ENCODE measurements around the gene LGALS12.
"Not testable (repeated sequence)": the region's sequence is repeated elsewhere in the genome, so short reads cannot be mapped to it uniquely, and the experiment has no call there.

Gene LGALS12

DNA sequence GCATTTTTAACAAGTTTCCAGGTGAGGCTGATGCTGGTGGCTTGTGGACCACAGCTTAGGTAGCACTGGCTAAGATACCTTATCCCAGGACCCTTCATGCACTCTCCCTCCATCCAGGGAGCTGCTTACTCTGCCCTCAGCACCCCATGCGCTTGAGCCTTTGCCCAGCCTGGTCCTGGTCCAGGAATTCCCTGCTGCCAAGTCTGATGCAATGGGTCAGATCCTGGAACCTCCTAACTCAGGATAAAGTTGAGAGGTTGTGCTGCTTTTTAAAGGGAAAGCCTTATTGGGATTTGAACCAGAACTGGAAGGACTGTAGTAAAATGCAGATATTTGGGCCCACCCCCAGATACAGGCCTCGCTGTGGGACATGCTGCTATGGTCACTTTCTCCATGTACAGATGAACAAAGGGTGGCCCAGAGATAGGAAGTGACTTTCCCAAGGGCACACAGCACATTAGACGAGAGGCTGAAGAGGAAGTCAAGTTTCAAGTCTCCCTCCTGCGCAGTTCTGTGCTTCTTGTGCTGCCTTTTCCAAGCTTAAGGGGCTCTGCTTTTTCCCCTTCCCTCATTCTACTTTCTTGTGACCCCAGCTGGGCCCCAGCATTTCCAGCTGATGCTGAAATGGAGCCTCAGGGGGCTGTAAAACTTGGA, 824 bp upstream of the LGALS12 start:
- FAIRE-seq = no peak

DNA sequence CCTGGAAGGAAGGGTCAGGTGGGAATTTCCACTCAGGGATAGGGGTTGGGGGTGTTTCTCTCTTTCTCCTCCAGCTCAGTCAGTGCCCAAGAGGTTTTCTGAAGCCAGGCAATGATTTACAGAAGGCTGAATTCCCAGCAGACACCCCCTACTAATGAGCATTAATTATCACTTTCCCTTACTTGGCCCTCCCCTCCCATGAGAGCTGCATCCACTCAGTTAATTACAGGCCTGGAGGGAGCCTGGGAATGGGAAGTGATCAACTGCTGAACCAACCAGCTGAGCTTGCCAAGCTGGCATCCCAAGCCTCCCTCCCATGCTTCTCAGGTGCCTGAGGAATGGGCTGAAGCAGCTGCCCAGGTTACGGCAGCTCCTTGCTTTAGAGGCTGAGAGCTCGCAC, 992 bp downstream of the LGALS12 start:
- no peak for FAIRE-seq

DNA sequence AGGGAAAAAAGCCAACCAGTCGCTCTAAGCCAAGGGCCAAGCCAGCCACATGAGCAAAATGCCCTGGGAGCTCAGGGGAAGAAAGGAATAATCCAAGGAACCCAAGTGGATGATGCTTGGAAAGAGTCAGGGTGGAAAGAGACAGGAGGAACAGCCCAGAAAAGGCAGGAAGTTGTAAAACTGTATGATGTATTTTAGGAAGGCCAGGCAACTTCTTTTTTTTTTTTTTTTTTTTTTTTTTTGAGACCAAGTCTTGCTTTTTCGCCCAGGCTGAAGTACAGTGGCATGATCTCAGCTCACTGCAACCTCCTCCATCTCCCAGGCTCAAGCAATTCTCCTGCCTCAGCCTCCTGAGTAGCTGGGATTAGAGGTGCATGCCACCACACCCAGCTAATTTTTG, 1.6 kb downstream of the LGALS12 start:
- FAIRE-seq = no peak

DNA sequence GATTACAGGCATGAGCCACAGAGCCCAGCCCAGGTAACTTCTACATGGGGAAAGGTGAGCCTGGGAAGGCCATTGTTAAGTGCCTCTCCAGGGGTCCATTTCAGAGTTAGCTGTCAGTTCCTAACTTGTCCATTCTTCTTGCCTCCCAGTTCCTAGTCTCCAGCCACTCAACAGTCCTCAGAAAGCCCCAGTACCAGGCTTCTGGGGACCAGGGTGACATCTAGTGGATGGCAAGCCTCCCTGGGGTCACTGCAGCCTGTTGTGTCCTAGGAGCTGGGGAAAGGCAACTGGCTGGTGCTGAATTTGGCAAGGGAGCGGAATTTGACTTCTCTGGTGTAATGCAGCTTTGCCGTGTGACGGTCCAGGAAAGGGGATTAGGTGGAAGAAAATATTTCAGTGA, 2.1 kb downstream of the LGALS12 start:
- no peak for FAIRE-seq

DNA sequence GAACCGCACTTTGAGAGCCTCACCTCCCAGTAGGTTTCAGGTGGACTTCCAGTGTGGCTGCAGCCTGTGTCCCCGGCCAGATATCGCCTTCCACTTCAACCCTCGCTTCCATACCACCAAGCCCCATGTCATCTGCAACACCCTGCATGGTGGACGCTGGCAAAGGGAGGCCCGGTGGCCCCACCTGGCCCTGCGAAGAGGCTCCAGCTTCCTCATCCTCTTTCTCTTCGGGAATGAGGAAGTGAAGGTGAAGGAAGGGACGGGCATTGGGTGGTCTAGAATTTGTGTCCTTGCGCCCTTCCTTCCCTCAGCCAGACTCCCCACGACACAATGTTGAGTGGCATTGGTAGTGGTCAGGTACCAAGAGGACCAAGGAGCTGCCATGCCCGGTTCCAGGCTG, 2.9 kb downstream of the LGALS12 start:
- FAIRE-seq = no peak

DNA sequence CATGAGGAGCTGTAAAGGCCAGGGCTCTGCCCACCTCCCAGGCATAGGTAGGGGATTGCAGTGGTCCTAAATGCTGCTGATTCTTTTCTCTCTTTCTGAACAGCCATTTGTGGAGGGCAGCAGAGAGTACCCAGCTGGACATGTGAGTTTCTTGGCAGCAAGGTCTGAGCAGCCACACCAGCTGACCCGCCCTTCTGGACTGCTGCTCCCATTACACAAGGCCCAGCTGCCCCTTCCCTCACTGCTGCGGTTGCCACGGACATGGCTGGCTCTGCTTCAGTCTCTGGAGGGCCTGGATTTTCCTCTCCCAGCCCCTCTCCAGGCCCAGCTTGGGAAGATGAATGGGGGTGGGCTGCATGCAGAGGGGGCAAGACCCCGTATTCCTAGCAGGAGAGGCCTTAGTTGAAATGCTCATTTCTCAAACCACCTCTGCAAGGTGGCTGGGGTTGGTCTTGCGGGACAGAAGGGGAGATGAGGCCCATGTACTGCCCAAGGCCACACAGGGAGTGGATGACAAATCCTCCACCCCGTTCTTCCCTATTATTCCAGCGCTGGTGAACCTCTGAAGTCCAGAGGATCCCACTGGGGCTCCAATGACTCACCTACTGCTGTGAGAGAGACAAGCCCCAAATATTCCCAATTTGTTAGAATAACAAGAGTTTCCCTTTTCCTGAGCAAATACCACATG, 4.6 kb downstream of the LGALS12 start:
- no peak for FAIRE-seq

DNA sequence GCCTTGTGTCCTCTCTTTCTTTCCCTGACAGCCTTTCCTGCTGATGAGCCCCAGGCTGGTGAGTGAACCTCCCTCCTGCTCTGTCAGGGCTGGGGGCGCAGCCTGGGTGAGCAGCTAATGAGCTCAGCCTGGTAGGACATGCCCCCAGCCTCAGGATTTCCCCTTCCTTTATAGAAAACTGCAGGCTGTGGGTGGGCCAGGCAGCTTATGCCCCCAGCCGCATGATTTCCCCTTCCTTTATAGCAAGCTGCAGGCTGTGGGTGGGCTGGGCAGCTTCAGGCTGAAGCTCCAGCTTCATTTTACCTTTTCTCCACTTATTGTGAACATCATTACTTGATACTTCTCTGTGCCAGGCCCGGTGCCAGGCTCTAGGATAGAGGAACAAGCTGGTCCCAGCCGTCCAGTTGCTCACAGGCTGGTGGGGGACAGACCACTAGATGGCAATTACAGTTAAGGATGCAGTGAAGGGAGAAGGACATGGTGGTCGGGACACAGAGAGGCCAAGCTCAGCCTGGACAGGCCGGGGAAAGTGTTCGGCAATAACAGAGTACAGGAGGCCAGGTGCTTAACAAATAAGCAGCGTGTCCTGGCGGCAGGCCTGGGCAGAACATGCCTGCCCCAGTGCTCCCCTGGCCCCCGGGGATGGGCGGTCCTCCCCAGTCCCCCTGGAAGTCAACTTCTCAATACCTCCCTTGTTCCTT, 5.3 kb downstream of the LGALS12 start:
- FAIRE-seq = no peak

DNA sequence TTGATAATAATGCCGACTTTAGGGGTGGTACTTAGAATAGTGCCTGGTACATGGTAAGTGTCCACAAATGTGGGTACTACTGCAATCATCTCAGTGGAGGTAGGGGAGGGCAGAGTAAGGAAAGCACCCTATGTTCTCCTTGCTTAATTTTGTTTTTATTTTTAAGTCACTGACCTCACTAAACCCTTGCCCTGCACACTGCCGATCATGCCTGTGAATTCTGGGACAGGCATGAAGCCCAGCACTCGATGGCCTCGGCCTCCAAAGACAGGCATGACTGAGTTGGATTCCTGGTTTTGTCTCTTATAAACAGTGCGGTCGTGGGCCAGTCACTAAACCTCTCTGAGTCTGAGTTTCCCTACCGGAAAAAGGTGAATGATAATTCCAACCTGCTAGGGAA, 6.9 kb downstream of the LGALS12 start:
- no peak for FAIRE-seq

DNA sequence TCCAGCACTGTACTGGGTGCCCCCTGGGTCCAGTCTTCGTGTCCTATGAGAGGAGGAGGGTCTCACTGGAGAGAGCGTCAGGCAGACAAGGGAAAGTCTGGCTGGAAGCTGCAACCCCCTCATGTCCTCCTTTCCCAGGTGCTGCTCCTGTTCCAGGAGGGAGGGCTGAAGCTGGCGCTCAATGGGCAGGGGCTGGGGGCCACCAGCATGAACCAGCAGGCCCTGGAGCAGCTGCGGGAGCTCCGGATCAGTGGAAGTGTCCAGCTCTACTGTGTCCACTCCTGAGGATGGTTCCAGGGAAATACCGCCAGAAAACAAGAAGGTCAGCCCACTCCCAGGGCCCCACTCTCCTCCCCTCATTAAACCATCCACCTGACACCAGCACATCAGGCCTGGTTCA, 10.2 kb downstream of the LGALS12 start:
- no peak for FAIRE-seq

DNA sequence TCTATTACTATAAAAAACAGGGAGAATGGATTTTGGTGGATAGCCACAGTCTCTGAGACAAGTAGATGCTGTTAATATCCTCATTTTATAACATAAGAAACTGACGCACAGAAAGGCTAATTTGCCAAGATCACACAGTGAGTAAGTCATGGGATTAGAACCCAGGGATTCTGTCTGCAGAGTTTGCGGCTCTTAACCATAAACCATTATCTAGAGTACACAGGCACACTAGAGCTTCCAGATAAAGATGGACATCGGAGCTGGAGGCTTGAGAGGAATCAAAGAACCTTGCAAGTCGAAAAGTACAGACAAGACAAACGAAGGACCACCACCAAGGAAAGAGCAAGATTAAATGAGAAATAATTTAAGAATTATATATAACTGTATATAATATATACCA, 11.3 kb downstream of the LGALS12 start:
- FAIRE-seq = no peak

DNA sequence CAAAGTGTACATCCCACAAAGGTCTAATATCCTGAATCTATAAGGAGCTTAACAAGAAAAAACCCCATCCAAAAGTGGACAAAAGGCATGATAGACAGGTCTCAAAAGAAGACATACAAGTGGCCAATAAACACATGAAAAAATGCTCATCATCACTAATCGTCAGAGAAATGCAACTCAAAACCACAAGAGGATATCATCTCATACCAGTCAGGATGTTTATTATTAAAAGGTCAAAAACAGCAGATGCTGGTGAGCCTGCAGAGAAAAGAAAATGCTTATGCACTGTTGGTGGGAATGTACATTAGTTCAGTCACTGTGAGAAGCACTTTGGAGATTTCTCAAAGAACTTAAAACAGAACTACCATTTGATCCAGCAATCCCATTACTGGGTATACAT, 12.7 kb downstream of the LGALS12 start:
- FAIRE-seq = no peak

DNA sequence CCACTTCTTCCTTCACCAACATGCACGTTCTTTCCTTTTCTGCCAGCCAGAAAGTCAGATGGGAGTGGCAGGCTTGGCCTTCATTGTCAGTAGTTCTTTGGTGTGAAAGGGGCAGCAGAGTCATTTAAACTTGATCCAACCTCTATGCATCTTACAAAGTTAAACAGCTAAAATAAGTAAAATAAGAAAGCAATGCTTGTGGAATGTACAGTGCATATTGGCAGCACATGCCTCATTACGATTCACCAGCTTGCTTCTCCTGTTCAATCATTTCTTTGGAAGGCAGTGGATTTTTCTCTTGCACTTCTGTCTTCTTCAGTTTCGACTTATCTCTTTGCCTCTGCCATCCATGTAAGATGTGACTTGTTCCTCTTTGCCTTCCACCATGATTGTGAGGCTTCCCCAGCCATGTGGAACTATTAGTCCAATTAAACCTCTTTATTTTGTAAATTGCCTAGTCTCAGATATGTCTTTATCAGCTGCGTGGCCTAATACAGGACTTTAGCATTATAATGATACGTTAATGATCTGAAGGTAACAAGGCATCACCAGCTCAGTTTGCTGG, 14.8 kb downstream of the LGALS12 start:
- no peak for FAIRE-seq

DNA sequence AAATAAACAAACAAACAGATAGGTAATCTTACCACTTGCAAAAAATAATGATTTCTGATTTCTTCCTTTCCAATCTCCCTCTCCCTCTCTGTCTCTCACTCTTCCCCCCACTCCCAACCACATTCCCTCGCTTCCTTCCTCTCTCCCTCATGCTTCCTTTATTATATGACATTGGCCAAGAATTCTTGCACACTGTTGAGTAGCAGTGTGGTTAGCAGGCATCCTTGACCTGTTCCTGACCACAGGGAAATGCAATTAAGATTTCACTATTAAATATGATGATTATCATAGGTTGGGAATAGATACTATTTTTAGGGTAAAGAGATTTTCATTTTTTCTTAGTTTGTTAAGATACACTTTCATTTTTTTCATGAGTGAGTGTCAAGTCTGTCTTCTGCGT, 16.0 kb downstream of the LGALS12 start:
- no peak for FAIRE-seq

DNA sequence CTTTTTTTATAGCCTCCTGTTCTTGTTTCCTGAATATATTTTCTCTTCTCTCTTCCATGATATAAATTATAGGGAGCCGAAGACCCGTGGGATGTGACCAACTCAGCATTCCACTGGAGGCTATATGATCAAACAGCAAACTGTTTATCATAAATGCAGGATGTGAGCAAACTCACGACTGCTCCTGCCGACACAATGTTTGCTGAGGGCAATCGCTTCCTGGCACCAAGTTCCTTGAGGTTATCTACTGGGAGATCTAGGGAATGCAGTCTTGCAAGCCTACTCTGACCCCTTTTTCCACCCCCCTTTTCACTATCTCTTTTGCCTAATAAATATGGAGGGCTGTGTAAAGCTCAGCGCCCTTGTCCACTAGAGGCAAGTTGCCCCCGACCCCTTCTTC, 17.3 kb downstream of the LGALS12 start:
- no peak for FAIRE-seq

DNA sequence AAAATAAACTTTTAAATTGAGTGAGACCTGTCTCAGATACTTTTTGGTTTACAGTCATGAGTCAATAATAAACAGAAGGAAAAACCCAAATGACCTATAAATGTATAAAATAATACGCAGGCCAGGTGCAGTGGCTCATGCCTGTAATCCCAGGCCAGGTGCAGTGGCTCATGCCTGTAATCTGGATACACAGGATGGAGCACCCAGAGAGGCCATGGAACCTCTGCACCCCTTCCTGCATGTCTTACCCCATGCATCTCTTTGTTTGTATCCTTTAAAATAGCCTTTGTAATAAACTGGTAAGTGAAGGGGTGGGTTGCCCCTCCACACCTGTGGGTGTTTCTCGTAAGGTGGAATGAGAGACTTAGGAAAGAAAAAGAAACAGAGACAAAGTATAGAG, 21.8 kb downstream of the LGALS12 start:
- no peak for FAIRE-seq

DNA sequence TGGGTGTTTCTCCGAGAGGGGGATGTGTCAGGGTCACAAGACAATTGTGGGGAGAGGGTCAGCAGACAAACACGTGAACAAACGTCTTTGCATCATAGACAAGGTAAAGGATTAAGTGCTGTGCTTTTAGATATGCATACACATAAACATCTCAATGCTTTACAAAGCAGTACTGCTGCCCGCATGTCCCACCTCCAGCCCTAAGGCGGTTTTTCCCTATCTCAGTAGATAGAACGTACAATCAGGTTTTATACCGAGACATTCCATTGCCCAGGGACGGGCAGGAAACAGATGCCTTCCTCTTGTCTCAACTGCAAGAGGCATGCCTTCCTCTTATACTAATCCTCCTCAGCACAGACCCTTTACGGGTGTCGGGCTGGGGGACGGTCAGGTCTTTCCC, 22.3 kb downstream of the LGALS12 start:
- not testable (repeated sequence) for FAIRE-seq

DNA sequence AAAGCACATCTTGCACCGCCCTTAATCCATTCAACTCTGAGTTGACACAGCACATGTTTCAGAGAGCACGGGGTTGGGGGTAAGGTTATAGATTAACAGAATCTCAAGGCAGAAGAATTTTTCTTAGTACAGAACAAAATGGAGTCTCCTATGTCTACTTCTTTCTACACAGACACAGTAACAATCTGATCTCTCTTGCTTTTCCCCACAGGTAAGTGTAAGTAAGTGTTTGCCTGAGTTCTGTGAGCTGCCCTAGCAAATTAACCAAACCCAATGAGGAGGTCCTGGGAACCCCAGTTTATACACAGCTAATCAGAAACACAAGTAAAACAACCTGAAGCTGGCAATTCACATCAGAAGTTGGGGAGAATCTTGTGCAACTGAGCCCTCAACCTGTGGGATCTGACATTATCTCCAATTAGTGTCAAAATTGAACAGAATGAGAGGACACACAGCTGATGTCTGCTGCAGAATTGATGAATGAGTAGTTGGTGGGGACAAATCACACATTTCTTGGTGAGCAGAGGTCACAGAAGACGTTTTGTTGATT, 22.9 kb downstream of the LGALS12 start:
- not testable (repeated sequence) for FAIRE-seq

DNA sequence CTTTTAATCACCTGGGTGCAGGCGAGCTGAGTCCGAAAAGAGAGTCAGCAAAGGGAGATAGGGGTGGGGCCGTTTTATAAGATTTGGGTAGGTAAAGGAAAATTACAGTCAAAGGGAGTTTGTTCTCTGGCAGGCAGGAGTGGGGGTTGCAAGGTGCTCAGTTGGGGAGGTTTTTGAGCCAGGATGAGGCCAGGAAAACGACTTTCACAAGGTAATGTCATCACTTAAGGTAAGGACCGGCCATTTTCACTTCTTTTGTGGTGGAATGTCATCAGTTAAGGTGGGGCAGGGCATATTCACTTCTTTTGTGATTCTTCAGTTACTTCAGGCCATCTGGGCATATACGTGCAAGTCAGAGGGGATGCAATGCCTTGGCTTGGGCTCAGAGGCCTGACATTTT, 23.5 kb downstream of the LGALS12 start:
- not testable (repeated sequence) for FAIRE-seq

DNA sequence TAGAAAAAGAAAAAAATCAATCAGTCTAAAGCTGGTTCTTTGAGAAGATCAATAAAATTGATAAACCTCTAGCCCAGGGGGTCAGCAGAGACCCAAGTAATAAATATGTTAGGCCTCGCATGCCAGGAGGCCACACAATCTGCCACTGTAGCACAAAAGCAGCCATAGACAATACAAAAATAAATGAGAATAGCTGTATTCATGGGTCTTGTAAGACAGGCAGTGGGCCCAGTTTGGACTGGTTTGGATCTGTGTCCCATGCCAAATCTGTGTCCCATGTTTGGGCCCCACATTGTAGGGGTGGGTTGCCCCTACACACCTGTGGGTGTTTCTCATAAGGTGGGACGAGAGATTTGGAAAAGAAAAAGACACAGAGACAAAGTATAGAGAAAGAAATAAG, 24.1 kb downstream of the LGALS12 start:
- FAIRE-seq = no peak

DNA sequence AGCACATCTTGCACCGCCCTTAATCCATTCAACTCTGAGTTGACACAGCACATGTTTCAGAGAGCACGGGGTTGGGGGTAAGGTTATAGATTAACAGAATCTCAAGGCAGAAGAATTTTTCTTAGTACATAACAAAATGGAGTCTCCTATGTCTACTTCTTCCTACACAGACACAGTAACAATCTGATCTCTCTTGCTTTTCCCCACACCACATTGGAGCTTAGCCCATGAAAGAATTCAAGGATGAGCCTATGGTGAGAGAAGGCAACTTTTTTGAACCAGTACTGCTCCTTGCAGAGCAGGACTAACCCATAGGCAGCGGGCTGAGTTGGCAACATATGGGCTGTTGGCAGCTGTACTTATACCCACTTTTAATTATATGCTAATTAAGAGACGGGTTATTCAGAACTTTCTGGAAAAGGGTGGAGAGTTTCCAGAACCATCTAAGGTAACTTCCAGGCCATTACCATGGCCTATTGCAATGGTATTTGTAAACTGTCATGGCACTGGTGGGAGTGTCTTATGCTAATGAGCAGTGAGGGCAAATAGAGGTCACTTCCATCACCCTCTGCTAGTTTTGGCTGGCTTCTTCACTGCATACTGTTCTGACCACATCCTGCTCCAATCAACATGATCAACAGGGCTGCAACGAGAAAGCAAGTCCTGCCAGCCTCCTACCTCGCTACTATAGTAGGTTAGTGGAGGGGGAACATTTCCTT, 25.3 kb downstream of the LGALS12 start:
- FAIRE-seq = not testable (repeated sequence)

DNA sequence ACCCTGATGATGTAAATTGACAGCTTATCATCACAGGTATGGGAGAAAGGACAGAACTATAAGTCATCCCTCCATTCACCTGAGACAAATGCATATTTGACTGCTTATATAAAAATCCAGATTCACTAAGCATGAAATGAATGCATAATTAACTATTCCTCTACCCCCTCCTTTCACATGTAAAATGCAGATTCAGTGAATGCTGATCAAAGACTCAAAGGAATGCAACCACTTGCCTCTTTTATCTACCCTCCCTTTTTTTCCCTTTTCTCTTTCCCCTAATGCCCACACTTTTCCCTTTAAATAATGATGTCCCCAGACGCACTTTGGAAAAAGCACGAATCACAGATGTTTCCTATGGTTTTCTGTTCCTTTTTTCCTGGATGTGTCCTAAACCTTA, 26.2 kb downstream of the LGALS12 start:
- no peak for FAIRE-seq

DNA sequence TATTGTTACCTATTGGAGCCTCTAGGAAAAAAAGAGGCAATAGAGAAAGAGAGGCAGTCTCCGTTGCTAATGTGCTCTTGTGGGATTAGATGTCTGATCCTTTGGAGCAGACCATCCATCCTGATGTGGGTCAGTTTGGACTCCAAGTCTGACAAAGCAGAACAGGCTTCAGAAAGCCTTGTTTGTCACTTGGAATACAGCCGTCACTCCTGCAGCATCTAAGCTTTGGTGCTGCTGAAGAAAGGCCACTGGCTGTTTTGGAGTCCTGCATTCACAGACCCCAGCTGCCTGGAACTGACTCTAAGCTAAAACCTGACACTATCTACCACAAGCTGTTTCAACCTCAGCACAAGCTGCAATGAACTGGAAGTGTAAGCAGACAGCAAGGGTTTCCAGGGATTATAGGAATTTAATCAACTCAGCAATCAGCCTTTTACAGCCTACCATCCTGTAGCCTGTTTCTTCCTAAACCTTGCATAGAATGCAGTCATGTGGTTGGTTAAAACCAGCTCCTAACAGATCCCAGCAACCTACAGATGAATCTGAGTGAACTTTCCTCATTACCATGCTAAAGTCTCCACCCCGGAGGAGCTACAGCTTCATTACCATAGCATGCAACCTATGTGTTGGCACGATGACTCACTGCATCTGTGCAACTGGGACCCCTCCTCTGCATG, 27.1 kb downstream of the LGALS12 start:
- FAIRE-seq = no peak
